Breast epithelium (tissue), 3 donors: ENCODE data around the gene SLC26A11.

Experiments
- POLR2A ChIP-seq: fragments of 450-650 bp; IDR thresholded peaks from one replicate; pipeline ENCODE4 v1.6.1; 2016; ENCODE audit warnings: antibody characterized with exemption, mild to moderate bottlenecking, moderate library complexity
- POLR2AphosphoS5 ChIP-seq, 3 donors: sonication (generic); formaldehyde crosslinking; IDR thresholded peaks; one replicate each; pipeline ENCODE4 v1.6.1; 2017; ENCODE audit warnings: antibody characterized with exemption in 3 of 3
- TF ChIP-seq, protein P1 (sequence below), 3 donors: fragments of 450-650 bp; IDR thresholded peaks; one replicate each; pipeline ENCODE4 v1.5.1; 2016 to 2017; ENCODE audit warnings: antibody characterized with exemption in 3 of 3, mild to moderate bottlenecking in 3 of 3, moderate library complexity in 3 of 3

DNA sequence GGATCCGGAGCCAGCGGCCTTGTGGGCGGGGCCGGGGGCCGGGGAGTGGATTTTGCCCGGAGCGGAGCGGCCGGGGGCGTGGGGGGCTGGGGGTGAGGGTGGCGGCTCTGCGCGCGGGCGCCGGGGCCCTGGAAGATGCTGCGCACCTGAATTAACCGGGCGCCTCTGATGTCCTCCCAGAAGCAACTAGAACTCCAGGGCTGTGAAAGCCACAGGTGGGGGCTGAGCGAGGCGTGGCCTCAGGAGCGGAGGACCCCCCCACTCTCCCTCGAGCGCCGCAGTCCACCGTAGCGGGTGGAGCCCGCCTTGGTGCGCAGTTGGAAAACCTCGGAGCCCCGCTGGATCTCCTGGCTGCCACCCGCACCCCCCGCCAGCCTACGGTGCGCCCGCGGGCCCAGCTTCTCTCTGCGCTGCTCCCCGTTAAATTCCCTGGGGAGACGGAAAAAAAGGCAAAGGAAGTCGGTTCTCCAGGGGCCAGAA, 549 bp downstream of the SLC26A11 start:
- TF ChIP-seq POLR2A (no peak), POLR2AphosphoS5 (IDR thresholded peaks at IDR 0.05) (no peak)
- TF ChIP-seq, protein P1, sequence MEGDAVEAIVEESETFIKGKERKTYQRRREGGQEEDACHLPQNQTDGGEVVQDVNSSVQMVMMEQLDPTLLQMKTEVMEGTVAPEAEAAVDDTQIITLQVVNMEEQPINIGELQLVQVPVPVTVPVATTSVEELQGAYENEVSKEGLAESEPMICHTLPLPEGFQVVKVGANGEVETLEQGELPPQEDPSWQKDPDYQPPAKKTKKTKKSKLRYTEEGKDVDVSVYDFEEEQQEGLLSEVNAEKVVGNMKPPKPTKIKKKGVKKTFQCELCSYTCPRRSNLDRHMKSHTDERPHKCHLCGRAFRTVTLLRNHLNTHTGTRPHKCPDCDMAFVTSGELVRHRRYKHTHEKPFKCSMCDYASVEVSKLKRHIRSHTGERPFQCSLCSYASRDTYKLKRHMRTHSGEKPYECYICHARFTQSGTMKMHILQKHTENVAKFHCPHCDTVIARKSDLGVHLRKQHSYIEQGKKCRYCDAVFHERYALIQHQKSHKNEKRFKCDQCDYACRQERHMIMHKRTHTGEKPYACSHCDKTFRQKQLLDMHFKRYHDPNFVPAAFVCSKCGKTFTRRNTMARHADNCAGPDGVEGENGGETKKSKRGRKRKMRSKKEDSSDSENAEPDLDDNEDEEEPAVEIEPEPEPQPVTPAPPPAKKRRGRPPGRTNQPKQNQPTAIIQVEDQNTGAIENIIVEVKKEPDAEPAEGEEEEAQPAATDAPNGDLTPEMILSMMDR (IDR thresholded peaks at IDR 0.05): no peak
